Renal cortex interstitium (tissue), 11 donors: ENCODE data around the gene PGRMC2. TPM values are rescaled to one million over a fixed set of nuclear protein-coding genes. Genes with fewer than 3 reads are reported as not detected.

ENCODE experiments used
- DNase-seq, 11 donors: peaks; one replicate each; pipeline ENCODE4 v3.0.0-alpha.2; 2013; ENCODE audit warnings: low read depth in 9 of 11, low spot score in 4 of 11; ENCODE audit errors: extremely low read depth in 1 of 11
- polyA plus RNA-seq, 3 donors: library from polyadenylated mRNA; unstranded; fragments of 120-200 nt; gene quantifications; one replicate each; pipeline ENCODE4 v1.2.1, GENCODE V29; 2013; ENCODE audit not compliant: insufficient read length in 3 of 3

The PGRMC2 gene
- polyA plus RNA-seq, 3 donors = 116 to 134 (median 117) TPM

DNA sequence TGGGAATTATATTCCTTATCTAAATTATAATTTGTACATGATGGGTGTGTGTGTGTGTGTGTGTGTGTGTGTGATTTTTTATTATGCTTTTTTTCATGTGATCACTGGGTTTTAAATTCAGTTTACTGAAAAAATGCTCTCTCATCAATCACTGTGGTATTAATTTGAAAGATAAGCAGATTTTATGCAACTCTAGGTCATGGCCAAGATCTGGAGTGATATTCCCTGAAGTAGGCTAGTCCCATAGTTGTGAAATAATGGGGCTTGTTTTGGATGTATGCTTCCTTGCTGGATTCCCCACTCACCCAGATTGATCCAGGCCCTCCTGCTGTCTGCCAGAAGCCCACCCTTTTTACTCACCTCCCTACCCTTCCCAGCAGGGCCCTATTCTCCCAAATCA is 22.0 kb upstream of the PGRMC2 start:
- no peak for DNase-seq

DNA sequence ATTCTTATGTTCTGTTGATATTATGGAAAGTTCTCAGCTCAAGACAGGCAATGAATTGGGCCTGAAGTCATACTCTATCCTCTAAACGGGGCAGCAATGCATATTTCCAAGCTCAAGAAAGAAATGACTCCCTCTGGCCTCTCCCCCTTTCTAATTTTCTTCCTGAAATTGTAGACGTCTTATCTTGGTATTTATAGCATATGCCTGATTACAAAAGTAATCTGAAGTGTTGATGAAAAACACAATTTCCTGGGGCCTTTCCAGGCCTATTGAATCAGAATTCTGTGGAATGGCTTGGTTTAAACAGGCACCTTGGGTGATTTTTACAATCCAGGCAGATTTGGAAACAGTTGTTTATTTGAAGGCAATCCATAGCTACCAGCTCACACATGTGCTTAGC is 21.4 kb upstream of the PGRMC2 start:
- DNase-seq = no peak

DNA sequence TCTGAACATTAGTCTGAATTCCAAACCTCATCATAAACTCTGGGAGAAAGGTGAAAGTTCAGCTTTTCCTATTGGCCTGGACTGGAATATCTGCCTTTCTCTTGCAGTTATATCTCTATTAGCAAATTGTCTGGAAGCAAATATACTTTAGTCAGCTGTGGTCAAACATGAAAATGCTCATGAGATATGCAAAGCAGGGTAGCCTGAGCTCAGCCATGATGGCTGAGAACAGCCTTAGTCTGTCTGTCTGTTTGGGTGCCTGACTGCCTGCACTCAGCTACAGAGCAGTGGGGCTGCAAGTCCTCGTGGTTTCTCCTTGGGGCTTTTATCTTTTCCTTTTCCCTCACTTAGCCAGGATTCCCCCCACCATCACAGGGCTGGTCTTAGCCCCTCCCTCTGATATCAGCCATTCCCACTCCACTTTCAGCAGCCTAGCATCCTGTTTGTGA is 19.5 kb upstream of the PGRMC2 start:
- no peak for DNase-seq

DNA sequence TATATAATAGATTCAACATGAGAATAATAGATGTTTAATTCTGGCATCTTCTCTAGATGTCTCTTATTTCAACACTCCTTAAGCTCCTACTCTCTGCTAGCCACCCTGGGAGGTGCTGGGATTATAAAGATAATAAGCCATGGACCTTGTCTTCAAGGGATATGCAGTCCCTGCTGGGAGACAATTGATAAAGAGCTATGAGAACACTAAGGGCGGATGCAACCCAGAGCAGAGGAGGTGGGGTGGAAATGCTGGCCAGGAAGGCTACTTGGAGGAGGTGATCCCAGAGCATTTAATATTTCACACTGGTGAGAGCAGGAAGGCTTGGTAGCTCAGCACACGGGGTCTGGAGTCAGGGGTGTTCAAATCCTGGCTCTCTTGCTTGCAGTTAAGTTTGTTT is 18.3 kb upstream of the PGRMC2 start:
- no peak for DNase-seq

DNA sequence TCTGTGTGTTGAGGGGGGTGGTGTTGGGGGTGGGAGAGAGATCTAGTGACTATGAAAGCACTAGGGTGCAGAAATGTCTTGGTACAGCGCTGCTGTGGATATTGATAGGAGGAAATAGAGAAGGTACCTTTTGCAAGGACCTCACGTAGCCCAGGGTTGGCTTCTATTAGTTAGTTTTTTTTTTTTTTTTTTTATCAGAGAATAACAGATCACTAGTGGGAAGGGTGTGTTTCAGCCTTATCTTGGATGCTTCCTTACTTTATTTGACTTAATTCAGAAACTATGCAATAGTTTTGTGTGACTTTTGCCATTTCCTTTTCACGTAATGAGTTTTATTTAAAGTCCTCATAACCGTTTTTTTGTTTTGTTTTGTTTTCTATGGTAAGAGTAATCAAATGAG is 16.4 kb upstream of the PGRMC2 start:
- DNase-seq = no peak

DNA sequence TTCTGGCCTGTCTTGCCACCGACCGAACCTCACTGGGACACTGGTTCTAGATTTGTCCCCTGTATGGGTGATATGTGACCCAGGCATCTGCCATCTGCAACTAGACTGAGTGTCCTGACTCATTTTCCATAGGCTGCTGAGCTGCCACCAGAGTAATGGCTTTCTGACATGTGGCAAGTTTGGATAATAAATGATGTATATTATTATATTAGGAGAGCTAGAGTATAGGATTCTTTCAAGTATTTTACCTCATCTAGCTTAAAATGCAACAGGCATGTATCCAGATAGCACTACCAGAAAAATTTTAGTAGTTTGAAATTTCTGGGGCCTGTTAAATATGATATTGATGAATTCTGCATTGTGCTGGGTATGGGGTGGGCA is 15.8 kb upstream of the PGRMC2 start:
- DNase-seq = no peak

DNA sequence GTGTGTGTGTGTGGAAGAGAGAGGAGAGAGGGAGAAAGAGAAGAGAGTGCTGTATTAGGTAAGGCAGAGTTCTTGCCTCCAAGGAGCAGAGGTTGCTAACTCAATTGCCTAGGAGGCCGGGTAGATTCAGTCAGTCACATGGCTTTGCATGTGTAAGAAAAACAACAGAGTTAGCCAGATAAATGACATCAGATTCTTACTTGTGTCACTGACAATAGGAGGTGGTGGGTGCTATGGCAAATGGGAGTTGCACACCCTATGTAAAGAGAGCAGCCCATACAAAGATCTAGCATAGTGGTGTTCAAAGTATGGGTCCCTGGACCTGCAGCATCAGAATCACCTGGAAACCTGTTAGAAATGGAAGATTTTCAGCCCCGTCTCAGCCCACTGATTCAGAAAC is 14.4 kb upstream of the PGRMC2 start:
- DNase-seq = no peak

DNA sequence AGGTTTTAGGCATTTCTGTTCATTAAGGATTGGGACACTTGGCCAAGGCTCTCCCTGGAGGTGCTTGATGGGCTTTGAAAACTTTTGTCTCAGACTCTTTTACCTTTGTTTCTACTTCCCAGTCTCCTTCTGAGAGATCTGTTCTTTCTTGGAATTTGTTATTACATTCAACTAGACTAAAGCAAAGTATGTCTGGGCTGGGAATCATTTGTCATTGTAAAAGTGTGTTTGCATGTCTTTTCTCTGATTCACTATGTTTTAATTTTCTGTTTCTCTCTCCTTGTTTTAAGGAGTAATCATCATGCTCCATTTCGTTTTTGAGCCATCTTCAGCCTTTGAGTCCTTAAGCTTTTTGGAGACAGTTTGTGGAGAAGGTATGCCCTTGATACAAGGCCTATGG is 12.2 kb upstream of the PGRMC2 start:
- no peak for DNase-seq

DNA sequence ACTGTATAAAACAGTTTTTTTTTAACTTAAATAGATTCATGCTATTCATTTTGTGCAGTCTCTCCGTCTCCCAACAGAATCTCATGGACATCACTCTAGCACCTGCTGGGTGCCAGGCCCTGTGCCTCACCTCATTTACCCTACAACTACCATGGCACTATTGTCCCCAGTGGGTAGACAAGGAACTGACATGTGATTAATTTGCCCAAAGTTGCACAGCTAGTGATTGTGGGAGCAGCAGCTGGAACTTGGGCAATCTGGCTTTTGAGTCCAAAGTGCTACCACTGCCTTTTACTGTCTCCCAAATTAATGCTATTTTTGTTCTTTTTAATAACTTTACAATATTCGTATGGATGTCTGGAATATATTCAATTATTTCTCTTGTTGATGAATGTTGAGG is 11.2 kb upstream of the PGRMC2 start:
- no peak for DNase-seq

DNA sequence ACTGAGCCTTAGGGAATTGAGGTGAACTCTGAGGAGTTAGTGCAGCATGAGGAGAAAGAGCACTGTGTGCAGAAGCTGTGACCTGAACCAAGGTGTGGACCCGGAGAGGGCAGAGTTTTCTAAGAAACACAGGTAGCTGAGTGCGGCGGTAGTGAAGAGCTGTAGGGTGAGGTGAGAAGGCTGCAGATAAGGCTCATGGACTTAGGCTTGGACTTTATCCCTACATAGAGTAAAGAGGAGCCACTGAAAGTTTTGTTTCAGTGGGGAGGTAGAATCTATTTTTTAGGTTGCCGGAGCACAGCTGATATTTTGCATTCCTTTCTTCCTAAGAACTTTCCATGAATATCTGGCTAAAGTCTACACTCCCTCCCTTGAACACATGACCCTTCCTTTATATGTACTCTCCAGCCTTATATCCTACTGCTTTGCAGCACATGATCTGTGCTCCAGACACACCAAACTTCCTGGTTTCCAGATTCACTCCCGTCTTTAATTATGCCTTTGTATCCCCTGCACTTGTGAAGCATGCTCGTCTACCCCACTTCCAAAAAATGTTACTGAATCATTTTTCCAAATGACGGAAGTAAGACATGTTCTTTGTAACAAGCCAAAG is 10.6 kb upstream of the PGRMC2 start:
- DNase-seq = no peak

DNA sequence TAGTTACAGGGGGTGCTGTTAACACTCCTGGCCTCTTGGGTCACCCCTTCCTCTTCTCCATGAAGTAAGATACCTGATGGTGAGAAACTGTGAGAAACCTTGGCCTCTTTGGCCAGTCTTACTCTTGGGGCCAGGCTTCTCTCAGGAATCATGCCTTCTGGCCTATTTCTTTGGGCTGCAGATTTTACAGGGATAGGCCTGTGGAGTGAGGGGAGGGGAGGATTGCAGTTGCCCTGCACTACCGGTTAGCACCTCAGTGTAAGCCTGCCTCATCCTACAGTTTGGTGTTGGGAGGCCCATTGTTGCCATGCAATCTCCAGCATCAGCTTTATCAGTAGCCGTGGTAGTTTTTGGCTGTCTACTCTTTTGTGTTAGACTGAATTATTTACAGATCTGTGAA is 7.6 kb upstream of the PGRMC2 start:
- no peak for DNase-seq

DNA sequence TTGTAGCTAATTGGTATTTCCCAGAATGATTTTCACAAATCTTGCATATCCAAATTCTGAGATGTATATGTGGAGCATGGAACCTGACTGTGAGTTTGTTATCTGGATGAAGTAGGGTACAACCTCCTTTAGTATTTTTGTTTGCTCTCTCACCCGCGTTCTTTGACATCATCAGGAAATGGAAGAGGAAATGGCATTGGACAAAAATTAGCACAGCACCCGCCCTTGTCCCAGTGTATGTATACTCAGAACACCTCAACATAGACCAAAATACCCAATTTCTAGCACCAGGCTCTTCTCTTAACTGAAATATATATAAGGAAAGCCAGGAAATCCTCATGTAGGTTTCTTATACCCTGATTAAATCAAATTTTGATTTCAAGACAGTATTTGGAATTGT is 6.9 kb upstream of the PGRMC2 start:
- no peak for DNase-seq

DNA sequence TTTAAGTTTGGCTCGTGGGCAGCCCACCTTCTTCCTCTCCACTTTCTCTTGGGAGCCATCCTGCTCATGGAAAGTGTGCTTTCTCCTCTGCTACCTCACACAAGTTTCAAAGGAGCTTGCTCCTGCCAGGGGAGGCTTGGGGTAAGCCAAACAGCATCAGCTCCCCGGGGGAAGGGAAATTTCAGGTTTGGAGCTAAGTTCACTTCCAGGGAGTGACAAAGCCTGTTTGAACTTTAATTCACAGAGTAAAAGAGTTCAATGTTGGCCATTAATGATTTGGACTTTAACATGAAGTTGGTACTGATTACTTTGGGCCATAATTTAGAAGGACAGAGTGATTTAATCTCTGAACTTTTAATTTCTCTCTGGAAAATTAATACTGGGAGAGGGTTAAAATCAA is 4.7 kb upstream of the PGRMC2 start:
- no peak for DNase-seq

DNA sequence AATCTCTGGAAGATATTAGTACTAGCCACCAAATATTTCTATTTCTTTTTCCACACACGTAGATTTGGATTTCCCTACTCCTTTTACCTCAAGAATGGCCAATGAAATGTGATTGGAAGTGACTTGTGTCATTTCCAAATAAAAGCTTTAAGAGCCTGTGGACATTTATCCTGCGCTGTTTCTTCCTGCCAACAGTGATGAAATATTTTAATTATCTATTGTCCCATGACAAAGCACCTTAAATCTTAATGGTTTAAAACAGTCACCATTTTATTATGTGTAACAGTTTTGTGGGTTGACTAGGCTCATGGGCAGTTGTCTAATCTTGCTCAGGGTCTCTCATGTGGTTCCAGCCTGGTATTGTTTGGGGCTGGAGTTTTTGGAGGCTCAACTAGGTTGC is 3.5 kb upstream of the PGRMC2 start:
- no peak for DNase-seq

DNA sequence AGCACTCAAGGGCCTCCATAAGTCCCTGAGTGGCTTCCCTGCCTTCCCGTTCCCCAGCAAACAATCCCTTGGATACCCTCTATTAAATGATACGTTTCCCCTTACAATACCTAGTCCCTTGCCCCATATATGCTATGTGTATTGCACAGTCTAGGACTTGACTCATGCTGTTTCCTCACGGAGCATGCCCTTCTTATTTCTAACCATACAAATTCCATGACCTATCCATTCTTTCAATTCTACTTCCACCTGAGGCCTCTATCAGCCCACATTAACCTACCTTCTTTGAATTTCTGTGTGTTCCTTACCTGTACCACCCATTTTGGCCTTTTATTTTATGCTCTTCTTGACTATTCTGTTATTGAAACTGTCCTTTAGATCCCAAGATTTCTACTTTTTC is 2.9 kb upstream of the PGRMC2 start:
- no peak for DNase-seq

DNA sequence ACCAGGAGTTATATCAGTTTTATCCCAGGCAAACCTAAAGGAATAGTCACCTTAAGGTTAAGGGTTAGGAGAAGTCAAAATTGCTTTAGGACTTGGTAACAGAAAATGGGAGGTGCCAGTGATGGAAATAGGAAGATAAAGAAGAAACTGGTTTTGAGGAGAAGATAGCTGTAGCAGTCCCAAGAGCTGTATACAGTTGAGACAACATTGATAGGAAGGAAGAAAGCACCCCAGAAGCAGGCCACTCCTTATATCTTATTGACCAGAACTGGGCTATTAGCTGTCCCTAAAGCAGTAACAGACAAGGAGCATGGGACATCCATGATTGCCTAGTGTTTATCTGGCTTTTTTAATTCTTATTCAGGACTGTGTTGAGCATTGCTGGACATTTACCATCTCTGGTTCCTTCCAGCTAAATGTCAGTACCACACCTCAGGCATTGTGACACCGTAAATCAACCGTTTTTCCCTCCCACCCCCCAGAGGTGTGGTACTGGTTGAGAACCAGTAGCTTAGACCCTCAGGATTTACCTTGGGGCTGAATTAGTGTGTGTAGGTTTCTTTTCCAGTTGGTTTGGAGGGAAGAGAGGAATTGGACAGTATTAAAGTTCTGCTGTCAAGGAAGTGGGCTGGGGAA is 2.0 kb upstream of the PGRMC2 start:
- DNase-seq = no peak

DNA sequence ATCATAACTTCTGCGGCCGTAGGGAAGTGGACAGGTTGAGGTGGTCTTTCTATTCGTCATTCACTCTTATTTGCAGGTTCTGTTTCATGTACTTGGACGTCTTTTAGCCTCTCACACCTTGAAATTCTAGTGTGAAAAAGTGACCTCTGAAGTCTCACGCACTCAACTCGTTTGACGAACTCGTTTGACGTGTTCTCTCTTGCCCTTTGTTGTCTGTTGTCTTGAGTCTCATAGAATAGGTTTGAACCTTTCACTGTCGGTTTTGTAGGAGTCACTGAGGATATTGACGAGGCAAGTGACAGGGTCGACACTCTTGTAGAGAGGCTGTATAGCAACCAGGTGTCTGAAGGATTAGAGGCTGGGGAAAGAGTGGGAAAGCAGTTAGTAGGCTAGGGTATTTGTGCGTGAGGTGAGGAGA is 1.1 kb upstream of the PGRMC2 start:
- DNase-seq = peak in 5 of 11 donors; percentile 13 to 35 (median 28)

DNA sequence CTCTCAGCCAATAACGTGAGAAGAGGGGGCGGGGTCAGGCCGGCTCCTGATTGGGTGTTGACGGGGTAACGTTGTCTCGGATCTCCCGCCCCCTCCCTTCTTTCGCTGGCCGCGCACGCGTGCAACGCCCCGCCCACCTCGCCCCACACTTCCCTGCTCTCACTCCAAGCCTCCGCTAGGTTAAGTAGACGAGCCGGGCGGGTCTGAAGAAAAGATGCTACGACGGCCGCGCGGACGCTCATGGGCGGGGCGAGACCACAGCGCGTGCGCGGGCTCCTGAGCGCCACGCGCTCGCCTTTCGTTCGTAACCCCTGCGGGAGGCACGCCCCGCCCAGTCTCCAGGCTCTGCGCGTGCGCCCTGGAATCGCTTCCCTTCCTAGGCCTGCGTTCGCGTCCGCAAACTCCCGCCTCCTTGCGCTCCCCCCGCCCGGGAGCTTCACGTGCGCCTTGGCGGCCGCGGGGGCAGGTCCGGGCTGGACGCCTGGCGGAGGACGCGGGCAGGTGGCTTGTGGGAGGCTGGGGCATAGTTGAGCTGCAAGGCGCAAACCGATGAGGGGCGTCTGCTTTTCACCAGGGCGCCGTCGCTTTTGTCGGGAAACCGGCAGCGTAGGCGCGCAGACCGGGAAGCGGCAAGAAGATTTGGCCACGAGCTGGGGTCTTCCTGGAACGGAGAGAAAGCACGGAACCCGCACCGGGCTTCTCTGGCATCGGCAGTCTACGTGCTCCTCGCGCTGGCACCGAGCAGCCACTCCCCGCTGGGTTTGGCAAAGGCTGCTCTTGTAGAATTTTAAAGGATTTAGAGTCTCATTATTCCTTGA is 467 bp upstream of the PGRMC2 start:
- peak; percentile 98 to 99 (median 98) for DNase-seq

DNA sequence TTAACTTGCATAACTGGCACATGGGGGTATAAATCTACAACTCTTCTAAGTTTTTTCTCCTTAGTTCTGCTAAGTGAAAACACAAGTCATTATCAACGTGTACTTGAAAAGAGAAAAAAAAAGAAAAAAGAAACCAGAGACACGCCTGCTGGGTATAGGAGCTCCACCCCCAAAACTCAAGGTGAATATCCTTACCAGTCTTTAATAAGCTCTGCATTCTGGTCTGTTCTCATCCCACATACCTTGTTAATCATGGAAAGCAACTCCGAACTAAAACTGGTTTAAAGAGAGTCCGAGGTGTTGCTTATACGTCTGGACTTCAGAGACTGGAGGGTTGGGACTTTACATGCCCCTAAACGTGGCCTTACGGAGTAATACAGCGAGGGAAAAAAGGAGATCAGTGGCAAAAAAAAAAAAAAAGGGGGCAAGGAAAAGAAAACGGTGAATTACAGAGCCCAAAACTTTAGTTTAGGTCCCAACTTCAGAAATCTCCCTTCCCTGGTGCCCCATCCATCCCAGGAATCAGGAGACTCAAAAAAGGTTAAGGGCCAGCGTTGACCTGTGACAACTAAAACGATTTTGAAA is 1.0 kb downstream of the PGRMC2 start:
- peak in 6 of 11 donors; percentile 18 to 44 (median 26) for DNase-seq
